ENCODE results near the gene ETS1. TPM values are rescaled to one million over a fixed set of nuclear protein-coding genes. Genes with fewer than 3 reads are reported as not detected.
A peak's percentile ranks its signal among the peaks of the same experiment; 100 is the strongest.

ETS1 gene, protein sequence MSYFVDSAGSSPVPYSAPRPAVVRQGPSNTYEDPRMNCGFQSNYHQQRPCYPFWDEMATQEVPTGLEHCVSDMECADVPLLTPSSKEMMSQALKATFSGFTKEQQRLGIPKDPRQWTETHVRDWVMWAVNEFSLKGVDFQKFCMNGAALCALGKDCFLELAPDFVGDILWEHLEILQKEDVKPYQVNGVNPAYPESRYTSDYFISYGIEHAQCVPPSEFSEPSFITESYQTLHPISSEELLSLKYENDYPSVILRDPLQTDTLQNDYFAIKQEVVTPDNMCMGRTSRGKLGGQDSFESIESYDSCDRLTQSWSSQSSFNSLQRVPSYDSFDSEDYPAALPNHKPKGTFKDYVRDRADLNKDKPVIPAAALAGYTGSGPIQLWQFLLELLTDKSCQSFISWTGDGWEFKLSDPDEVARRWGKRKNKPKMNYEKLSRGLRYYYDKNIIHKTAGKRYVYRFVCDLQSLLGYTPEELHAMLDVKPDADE
- 53.4 TPM for total RNA-seq
- long read RNA-seq, partial matches to known transcripts: 0 of 13 reads
- long read RNA-seq, other reads (novel, unspliced or antisense): 13 of 13 reads

DNA sequence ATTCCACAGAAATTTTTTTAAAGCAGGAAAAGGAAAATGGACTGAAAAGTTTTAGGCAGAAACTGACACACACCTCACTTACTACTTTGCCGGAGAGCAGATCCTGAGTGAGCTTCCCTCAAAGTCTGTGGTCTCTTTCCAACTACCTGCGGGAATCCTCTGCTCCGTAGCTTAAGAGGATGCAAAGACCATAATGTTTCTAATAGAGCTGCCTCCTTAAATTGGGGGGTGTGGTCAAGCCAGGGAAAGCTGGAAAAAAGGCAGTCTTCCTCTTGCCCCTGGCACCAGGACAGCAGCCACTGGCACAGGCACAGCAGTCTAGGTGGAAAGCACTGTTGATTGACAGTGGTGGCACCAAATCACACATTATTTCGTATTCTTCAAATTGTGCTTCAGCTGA, at the start of gene ETS1:
Gene ETS1 (minus strand): TSS at position 144 of the 400 bp plus-strand sequence. CDS start 14,428 bp downstream, outside the sequence.
- DNase-seq: no peak
- ATAC-seq: peak; percentile 26
- intact Hi-C loops (cut with micrococcal nuclease): no loop called here

DNA sequence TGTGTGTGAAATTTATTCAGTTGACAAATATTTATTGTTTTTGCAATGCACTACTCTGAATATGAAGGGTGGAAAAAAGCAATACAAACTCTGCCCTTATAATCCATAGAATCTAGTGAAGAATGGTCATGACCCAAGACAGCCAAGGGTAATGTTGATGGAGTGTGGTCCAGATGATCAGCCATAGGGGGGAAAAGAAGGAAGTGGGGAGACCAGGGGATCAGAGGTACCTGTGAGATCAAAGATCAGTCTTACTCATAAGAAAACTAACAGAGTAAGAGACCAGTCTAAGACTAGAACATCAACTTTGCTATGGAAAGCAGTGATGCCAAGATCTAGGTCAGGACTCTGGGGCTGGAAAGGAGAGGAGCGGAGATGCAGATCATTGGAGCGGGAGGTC, 47.0 kb upstream of the ETS1 start:
- intact Hi-C loops (cut with micrococcal nuclease): loop anchor here (5.0 kb wide), 1 partner anchor 462 kb away; no protein-coding TSS in a partner anchor
- ATAC-seq (no peak), DNase-seq (no peak)

DNA sequence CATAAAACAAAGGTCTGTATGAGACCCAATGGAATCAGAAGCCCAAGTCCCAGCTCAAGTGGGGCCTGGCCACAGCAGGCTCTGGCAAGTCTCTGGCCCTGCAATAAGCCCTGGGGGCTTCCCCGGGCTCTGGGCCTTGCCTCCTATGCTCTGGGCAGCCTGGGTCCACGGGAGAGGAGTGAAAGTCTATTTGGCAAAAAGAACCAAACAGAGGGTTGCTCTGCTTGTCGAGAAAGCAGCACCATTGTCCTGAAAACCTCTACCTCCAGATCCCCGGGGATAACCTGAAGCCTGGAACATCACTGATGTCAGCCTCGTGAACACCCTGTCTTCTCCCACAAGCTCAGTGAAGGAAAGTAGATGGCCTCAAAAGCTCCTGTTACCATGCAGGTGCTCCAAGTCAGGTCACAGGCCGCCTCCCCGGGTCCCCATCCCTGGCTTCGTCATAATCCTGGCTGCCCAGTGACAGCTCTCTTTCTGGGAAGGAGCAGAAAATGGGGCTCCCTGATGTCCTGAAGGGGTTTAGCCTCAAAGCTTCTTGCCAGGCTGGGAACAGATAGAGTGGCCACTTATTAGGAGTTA, 46.1 kb upstream of the ETS1 start:
- DNase-seq: no peak
- intact Hi-C loops (cut with micrococcal nuclease): loop anchor here (2.0 to 5.0 kb wide), 2 partner anchors 197 to 461 kb away; no protein-coding TSS in a partner anchor

DNA sequence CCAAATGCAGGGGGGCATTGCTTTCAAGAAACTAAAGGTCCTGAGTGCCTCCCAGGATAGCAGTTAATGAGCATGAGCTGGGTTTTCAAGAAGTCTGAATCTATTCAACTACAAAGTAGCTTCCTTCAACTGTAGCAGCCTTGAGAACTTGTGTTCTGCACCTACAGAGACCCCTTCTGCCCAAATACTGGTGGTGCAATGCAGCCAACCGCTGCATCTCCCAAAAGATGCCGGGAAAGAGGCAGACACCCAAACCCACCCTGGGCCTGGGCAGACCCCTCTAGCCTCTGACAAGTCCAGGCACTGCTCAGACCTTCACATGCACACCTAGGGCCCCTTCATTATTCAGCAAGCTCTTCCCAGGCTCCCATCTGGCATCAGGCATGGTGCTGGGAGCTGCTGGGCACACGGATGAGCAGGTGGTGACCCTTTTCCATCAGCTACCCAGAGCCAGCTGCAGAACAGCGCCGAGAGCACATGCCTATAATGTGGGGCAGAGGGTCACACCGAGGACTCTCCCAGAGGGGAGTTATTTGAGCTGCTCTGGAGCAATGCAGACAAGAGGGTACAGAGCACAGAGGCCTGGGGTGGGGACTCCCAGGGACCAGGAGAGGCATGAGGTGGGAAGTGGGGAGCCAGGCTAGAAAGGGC, 44.9 kb upstream of the ETS1 start:
- intact Hi-C loops (cut with micrococcal nuclease): loop anchor here (2.0 to 5.0 kb wide), 2 partner anchors 199 to 460 kb away; no protein-coding TSS in a partner anchor
- DNase-seq (peak; percentile 46), ATAC-seq (peak; percentile 62)

More for the DNA sequence above, 46.1 kb upstream of the ETS1 start:
- no peak for ATAC-seq

DNA sequence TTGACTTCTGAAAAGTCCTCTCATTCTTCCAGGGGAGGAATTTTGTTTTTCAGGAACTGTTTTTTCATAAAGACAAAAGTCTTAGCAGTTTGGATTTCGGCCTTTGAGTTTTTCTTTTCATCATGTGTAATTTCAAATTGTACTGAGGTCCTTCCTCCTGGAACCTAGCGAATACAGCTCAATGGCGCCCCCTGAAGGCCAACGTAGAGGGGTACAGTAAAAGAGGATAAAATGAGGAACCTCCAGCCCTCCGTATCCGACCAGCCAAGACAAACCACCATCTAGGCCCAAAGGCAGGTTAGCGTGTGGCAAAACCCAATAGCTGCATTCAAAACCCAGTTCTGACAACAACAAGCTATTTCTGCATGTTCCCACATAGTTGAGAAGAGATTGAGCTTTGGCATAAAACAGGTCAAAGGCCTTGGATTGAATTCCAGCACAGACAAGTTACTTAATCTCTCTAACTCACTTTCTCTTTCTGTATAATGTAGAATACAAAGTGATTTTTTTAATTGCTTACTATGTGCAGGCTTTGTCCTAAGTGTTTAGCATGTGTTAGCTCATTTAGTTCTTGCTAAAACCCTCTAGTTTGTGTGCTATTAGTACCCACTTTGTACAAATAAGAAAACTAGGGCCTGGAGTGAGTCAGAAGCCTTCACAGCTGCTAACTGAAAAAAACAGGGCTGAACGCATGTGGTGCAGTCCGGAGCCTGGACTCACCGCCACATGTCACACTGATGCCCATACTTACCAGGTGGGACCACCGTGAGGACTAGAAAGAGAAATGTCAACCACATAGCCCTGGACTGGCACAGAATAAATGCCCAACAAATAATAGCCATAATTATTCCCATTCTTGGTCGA, 43.2 kb upstream of the ETS1 start:
- ATAC-seq (peak; percentile 95), DNase-seq (peak; percentile 90)
- intact Hi-C loops (cut with micrococcal nuclease): loop anchor here (2.0 to 5.0 kb wide), 2 partner anchors 340 to 458 kb away; no protein-coding TSS in a partner anchor

DNA sequence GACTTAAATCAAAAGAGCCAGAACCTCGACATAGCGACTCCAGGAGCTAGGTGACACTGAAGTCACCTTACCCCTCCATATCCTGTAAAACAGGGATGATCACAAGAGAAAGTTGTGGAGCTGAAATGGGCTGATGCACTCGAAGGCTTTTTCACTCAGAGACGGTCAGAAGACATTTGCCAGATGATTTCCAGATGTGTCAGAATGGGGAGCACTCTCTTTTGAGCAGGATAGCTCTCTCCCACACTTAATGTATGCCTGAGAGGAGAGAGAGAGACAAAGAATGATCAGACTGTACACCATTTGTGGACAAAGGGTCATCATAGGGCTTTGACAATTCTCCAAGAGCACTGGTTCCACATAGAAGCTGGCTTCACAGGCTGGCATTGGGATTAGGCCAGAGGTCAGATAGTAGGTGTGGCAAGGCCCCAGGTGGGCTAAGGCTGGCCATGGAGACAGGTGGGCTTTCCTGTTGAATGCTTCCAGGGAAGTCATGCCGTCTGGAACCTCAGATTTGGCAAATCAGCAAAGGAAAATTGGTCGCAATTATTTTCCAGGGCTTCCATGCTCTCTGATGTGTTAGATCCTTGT, 42.3 kb upstream of the ETS1 start:
- ATAC-seq (no peak), DNase-seq (no peak)
- intact Hi-C loops (cut with micrococcal nuclease): loop anchor here (2.0 to 5.0 kb wide), 2 partner anchors 339 to 457 kb away; no protein-coding TSS in a partner anchor

DNA sequence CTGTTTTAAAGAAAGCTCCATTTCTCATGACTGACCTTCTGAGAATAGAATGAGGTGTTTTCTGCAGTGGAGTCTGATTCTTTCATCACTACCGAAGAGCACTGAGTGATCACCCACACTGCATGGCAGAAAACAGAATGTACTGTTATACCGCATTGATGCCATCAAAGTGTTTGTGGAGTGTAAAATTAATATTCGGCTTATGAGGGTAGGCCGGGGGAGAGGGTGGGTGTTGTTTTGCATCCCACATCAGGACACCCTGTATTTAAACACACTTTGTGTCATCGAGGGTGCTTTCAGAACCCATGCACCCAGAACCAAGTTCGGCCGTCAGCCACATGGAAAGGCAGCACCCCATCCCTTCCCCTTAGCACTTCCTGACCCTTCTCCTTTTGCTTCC, 41.3 kb upstream of the ETS1 start:
- intact Hi-C loops (cut with micrococcal nuclease): no loop called here
- DNase-seq (no peak), ATAC-seq (no peak)

DNA sequence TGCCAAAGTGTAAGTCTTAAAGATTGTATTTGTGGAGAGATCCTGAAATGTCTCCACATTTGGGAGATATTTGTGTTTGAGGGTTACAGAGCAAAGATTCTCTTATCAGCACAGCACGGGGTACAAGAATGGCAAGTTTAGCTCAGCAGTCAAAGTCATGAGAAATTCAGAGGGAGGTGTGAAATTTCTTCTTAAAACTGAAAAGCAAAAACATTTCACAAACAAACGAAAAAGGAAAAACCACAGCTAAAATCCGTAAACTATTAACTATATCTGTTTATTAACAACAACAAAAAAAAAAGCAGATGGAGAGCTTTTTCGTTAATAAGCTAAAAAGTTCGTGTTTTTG, 40.9 kb upstream of the ETS1 start:
- intact Hi-C loops (cut with micrococcal nuclease): no loop called here
- no peak for DNase-seq
- no peak for ATAC-seq

DNA sequence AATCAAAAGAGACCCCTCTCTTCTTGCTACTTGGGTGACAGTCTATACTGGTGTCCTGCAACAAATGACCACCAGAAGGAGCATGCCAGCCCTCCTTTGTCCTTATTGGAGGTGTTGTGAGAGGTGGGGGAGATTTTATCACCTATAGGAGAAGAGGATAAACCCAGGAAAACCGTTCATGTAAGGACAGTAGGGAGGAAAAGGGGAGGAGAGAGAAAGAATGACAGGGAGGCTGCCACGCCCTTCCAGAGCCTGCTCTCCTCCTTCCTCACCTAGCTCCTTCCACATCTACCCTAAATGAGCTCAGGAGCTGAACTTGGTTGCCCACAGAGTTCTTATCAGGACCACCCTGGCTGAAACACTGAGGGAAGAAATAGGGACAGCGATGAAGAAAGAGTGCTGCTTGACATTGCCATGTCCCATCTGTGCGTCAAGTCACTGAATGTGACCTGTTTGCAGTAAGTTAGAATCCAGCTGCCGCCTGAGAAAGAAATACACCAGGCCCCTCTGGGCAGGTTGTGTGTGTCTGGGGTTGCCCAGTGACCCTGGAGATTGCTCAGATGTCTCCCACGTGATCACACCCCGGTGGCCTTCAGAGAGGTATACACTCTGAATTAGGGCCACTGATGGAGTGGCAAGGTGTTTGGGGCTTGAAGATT, 40.4 kb upstream of the ETS1 start:
- ATAC-seq (no peak), DNase-seq (no peak)
- intact Hi-C loops (cut with micrococcal nuclease): no loop called here

DNA sequence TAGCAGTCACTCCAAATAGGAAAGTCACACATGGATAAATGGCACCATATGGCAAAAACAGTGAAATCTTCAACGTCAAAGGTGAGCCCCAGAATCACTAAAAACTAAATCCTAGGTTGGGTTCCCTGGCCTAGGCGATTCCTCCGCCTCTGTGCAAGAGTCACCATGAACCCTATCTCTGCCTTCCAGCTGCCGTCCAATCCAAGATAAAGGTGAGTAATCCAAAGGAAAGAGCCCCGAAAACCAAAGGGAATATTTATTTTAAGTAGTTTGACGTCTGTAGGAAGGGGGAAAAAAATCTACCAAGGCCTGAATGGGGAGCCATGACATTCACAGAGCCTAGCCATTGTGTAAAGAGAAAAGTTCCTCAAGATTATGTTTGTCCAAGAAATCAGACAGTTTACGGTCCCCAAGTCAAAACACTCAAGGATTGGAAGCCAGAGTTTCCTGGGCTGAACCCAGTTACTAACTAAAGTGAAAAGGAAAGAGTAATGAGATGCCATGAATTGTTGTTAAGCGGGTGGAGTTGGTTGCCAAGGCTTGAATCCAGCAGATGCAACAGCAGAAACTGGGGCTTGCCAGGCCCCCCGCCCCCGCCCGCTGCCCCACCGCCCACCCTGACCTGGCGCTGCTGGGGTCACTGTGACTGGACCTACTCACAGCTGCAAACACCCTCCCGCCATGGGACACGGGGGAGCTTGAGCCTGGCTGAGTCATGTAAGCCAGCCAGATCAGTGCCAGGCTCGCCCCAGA, 39.7 kb upstream of the ETS1 start:
- intact Hi-C loops (cut with micrococcal nuclease): no loop called here
- DNase-seq (no peak), ATAC-seq (no peak)

DNA sequence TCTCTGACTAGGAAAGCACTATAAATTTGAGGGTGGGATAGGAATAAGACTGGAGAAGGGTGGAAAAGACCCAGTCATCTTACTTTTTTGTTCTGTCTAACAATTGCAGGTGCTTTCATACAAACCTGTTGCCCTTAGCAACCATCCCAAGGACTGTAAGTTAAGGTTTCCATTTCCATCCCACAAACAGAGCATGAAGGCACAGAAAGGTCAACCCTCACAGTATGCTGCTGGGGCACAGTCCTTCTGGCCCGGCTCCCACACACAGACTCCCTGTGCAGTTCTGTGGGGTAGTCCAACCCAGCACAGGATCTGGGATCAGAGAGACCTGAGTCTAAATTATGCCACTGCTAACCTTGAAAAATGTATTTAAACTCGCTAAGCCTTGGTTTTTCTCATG, 38.4 kb upstream of the ETS1 start:
- ATAC-seq: no peak
- DNase-seq: no peak
- intact Hi-C loops (cut with micrococcal nuclease): no loop called here

DNA sequence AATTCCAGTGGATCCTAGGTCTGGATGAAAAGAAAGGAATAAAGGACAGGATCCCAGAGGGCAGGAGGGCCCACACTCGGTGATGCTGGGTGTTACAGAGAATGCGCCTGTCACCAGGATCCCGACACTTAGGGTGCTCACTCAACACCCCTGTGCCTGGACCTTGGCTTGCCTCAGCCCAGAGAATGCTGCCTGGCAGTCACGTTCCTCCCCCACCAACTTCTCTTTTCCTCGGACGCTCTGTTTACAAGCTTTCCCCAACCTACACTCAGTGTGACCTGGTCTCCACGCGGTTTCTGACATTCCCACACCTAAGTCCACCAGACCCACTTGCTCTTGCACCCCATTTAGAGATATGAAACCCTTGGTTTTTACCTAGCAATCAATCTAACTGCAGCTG, 38.0 kb upstream of the ETS1 start:
- ATAC-seq (no peak), DNase-seq (no peak)
- intact Hi-C loops (cut with micrococcal nuclease): no loop called here

DNA sequence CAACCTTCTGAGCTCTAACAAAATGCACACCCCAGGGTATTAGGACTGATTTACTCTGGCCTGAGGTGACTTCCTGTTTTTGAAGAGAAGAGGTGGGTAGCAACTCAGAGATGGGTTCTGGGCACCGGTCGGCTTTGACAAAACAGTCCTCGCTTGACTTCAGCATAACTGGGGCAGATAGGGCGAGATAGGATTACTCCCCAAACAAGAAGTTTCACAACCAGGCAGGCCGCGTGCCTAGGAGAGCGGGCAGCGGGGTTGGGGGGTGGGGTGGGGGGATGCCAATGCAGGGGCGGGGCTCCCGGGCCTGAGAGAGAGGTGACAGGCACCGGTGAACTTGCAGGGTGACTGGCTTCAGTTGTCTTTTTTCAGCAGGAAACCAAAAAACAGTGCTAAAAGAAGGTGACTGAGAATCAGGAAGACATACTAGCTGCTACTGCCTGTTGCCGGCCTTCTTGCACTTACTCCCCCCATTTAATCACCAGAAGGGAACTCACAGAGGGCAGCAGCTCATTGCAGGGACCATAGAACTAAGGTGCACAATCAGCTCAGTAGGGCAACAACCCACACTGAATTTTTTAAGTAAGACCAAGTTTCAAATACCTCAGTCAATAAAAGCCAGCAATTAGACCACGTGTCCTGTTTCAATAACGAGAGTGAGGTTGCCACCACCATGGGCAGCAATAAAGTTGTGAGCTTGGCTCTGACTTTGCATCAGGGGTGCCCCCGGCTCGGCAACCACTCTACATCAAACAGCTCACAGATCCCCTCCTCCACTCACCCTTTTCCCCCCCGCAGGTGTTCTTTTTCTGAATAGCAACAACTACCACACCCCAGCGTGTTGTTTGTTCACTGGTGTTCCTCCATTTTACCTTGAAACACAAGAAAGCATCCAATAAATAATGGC, 37.2 kb upstream of the ETS1 start:
- intact Hi-C loops (cut with micrococcal nuclease): no loop called here
- ATAC-seq: no peak
- DNase-seq: no peak

DNA sequence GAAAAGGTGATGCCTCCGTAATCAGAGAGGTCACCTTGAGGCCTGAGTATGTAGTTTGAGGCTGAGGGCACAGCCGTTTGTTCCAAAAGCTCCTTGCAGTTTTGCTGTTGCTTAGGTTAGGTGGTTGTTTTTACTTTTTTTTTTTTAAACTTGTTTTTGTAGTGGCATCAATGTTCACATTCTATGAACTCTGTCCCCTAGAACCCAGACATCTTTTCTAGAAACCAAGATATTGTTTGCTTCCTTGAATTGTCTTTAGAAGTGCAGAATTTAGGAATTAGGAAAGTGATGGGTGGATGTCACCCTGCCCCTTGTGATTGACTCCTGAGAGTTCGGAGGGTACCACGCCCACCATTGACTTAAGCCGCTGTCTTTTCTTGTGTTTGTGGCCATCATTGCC, 35.7 kb upstream of the ETS1 start:
- DNase-seq: no peak
- no peak for ATAC-seq
- intact Hi-C loops (cut with micrococcal nuclease): no loop called here

DNA sequence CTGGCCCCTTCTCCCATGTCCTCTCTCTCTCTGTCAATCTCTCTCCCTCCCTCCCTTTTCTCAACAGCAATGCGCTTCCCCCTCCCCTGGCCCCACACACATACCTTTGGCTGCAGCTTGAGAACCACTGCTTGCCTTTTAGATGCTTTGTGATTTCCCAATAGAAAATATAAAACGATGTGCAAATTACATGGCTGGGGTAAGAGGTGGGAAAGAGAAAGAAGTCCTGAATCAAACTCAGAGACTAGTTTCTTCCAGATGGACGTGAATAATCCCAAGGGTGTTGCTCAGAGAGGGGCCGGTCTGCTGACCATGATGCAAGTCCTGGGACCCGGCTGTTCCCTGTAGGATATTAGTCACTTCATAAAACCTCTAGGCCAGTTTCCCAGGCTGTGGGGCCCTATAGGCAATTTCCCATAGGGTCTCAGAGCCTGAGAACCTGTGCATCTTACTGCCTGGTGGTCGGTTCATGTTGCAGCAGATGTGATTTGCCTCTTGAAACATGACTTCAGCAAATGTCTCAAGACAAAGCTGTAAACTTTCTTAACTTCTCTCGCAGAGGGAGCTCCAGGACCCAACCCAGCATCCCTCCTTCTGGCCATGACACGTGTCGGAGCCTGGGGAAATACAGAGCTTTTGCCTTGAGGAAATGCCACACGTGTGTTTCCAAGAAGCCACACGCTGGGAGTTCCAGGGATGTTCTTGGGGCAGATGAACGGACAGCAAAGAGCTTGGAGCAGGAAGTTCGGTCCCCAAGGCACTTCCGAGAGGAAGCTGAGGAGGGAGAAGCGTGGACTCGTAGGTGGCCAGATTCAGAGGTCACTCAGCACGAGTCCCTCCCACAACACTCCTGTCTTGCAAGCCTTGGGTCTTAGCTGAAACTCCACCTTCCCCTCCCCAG, 34.5 kb upstream of the ETS1 start:
- ATAC-seq (peak; percentile 87), DNase-seq (peak; percentile 49)
- intact Hi-C loops (cut with micrococcal nuclease): no loop called here

Measured in left ventricle myocardium superior (tissue), 1 donor.